PC-9 (cell line): ENCODE results near the gene PSMB9.

Source experiments
- CTCF ChIP-seq: fragments of 200-600 bp; sonication (generic); conservative IDR thresholded peaks from 2 replicates; pipeline ENCODE4 v1.6.1; 2017; ENCODE audit warnings: mixed run types, antibody characterized with exemption, mild to moderate bottlenecking, moderate library complexity
- EZH2 ChIP-seq: fragments of 200-600 bp; sonication (generic); IDR thresholded peaks from 2 replicates; pipeline ENCODE4 v1.8.0; 2017; ENCODE audit warnings: antibody characterized with exemption, low read depth

DNA sequence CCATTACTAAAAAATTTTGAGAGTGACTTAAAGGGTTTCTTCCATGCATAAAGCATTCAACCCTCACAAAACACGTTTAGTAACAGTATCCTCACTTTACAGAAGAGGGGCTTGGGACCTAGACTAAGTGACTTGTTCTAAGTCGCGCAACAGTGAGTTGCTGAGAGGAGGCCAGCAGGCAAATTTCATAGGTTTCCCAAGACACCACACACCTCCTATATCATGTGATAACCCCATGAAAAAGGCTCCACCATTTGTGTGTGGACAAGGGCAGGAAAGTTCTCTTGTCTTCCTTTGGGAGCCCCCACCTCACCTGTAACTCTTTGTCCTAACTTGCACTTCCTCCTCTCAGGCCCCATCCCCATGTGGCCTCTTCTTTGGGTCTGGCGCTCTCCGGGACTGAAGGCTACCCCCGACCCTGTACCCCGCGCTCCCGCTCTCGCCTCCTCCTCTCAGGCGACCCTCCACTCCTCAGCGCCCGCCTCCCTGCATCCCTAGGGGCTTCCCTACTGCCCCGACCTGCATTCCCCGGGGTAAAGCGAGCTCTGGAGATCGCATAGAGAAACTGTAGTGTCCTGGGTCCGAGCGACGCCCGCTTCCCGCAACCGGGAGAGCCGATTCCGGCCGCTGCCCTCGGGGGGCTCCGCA lies 10.5 kb upstream of the PSMB9 start:
- TF ChIP-seq CTCF (no peak), EZH2 (no peak)
